ENCODE measurements around the gene DYRK2.

The DYRK2 gene

GRCh38 chr12:67645601-67646000, 2.9 kb upstream of the DYRK2 start:
- FAIRE-seq = no peak
- no peak for DNase-seq (ENCODE audit: low spot score)

GRCh38 chr12:67646775-67647174, 1.8 kb upstream of the DYRK2 start:
- DNase-seq (ENCODE audit: low spot score) (no peak), FAIRE-seq (no peak)

GRCh38 chr12:67647181-67647798, 1.3 kb upstream of the DYRK2 start:
- no peak for DNase-seq (ENCODE audit: low spot score)
- FAIRE-seq = no peak

GRCh38 chr12:67647799-67648520, 585 bp upstream of the DYRK2 start:
- FAIRE-seq (no peak), DNase-seq (ENCODE audit: low spot score) (peak; percentile 80)

- peak; percentile 12 for DNase-seq (ENCODE audit: low spot score)
- FAIRE-seq = no peak
These were observed 670 bp downstream of the DYRK2 start for GRCh38 chr12:67649261-67649569.

- FAIRE-seq = no peak
- peak; percentile 18 for DNase-seq (ENCODE audit: low spot score)
These were observed 1.2 kb downstream of the DYRK2 start for GRCh38 chr12:67649570-67650387.

GRCh38 chr12:67650388-67651131, 2.0 kb downstream of the DYRK2 start:
- FAIRE-seq = no peak
- no peak for DNase-seq (ENCODE audit: low spot score)

GRCh38 chr12:67651132-67651695, 2.7 kb downstream of the DYRK2 start:
- FAIRE-seq (no peak), DNase-seq (ENCODE audit: low spot score) (no peak)

GRCh38 chr12:67655829-67656228, 7.3 kb downstream of the DYRK2 start:
- FAIRE-seq (no peak), DNase-seq (ENCODE audit: low spot score) (no peak)

- FAIRE-seq (no peak), DNase-seq (ENCODE audit: low spot score) (no peak)
These were observed 7.7 kb downstream of the DYRK2 start for GRCh38 chr12:67656251-67656650.

GRCh38 chr12:67658486-67658885, 9.9 kb downstream of the DYRK2 start:
- no peak for FAIRE-seq
- DNase-seq (ENCODE audit: low spot score) = no peak

GRCh38 chr12:67659292-67659691, 10.7 kb downstream of the DYRK2 start:
- no peak for DNase-seq (ENCODE audit: low spot score)
- no peak for FAIRE-seq

- no peak for FAIRE-seq
- no peak for DNase-seq (ENCODE audit: low spot score)
These were observed 12.9 kb downstream of the DYRK2 start for GRCh38 chr12:67661311-67662021.

GRCh38 chr12:67662910-67663538, 14.5 kb downstream of the DYRK2 start:
- FAIRE-seq = no peak
- DNase-seq (ENCODE audit: low spot score) = no peak

GRCh38 chr12:67664171-67664570, 15.6 kb downstream of the DYRK2 start:
- DNase-seq (ENCODE audit: low spot score) (no peak), FAIRE-seq (no peak)

GRCh38 chr12:67665679-67666078, 17.1 kb downstream of the DYRK2 start:
- FAIRE-seq = no peak
- DNase-seq (ENCODE audit: low spot score) = no peak

- DNase-seq (ENCODE audit: low spot score) = no peak
- no peak for FAIRE-seq
These were observed 18.1 kb downstream of the DYRK2 start for GRCh38 chr12:67666605-67667004.

- no peak for FAIRE-seq
These were observed 18.9 kb downstream of the DYRK2 start for GRCh38 chr12:67667276-67668073.

GRCh38 chr12:67669217-67669933, 20.8 kb downstream of the DYRK2 start:
- no peak for DNase-seq (ENCODE audit: low spot score)
- FAIRE-seq = no peak

More at GRCh38 chr12:67667276-67668073, 18.9 kb downstream of the DYRK2 start:
- DNase-seq (ENCODE audit: low spot score) = no peak

Measured in urothelium cell line (cell line).